ENCODE results near the gene MCRIP2. TPM values are rescaled to one million over a fixed set of nuclear protein-coding genes. Genes with fewer than 3 reads are reported as not detected.
A peak's percentile ranks its signal among the peaks of the same experiment; 100 is the strongest.

MCRIP2 gene
- total and polyA plus RNA-seq, 12 donors = 7.1 to 253 (median 150) TPM

DNA sequence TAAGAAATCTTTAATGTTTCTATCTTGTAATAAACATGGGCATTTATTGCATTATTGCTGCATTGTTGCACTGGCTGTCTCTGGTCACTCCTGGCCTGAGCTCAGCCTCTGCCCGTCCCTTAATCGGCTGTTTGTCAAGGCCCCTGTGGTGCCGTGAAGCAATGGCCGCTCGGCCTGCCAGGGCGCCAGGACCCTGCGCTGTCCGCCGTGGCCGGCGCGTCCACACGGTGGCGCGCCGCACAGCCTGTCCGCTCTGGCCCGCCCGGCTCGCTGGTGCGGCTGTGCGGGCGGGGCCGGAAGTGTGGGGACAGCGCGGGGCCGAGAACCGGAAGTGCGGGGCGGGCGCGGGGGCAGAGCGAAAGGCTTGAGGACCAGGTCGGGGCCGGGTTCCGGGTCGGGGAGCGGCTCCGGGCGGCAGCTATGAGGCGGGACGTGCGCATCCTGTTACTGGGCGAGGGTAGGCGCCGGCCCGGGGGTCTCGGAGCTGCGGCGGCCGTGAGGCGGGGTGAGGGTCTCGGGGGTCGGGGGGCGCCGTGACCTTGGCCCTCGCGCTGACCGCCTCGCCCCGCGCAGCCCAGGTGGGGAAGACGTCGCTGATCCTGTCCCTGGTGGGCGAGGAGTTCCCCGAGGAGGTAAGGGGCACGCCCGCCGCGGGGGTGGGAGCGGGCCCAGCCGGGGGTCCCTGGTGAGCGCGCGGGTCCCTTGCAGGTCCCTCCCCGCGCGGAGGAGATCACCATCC lies 26.3 kb downstream of the MCRIP2 start, which contains the start of gene RHOT2:
RHOT2 (plus strand) TSS at position 353 of the 739 bp plus-strand sequence; CDS start at position 421, 68 bp downstream.
- Histone ChIP-seq H3K9me3 (replicated peaks in 1 of 3) (no peaks in the 10 kb centered on the region), H3K4me3 (peak within 1 kb of the TSS; percentile 73 to 87 (median 83)), H3K27me3 (no peaks in the 10 kb centered on the region), H3K4me1 (replicated peaks in 1 of 2) (peaks cover 7 to 18% of the 10 kb centered on the region in 2 donors), H3K27ac (peak within 1 kb of the TSS; percentile 25 to 93 (median 80)), H3K36me3 (replicated peaks in 1 of 2) (peaks cover 0 to 36% of the 10 kb centered on the region in 2 donors)
- peak; percentile 92 to 96 (median 94) for DNase-seq
- intact Hi-C loops (cut with DNase I) = loop anchor here in 1 of 2 donors (5.0 kb wide), 1 partner anchor 86 kb away; no protein-coding TSS in a partner anchor
- peak in 1 of 2 donors; percentile 64 for TF ChIP-seq POLR2A (IDR thresholded peaks at IDR 0.05)
- TF ChIP-seq, protein P1, sequence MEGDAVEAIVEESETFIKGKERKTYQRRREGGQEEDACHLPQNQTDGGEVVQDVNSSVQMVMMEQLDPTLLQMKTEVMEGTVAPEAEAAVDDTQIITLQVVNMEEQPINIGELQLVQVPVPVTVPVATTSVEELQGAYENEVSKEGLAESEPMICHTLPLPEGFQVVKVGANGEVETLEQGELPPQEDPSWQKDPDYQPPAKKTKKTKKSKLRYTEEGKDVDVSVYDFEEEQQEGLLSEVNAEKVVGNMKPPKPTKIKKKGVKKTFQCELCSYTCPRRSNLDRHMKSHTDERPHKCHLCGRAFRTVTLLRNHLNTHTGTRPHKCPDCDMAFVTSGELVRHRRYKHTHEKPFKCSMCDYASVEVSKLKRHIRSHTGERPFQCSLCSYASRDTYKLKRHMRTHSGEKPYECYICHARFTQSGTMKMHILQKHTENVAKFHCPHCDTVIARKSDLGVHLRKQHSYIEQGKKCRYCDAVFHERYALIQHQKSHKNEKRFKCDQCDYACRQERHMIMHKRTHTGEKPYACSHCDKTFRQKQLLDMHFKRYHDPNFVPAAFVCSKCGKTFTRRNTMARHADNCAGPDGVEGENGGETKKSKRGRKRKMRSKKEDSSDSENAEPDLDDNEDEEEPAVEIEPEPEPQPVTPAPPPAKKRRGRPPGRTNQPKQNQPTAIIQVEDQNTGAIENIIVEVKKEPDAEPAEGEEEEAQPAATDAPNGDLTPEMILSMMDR (IDR thresholded peaks at IDR 0.05) = peak; percentile 32 to 97 (median 69)
- 0 to 1% (median 0%) methylated on average over 6 to 78 of the region's 78 CpGs for WGBS, 4 donors

DNA sequence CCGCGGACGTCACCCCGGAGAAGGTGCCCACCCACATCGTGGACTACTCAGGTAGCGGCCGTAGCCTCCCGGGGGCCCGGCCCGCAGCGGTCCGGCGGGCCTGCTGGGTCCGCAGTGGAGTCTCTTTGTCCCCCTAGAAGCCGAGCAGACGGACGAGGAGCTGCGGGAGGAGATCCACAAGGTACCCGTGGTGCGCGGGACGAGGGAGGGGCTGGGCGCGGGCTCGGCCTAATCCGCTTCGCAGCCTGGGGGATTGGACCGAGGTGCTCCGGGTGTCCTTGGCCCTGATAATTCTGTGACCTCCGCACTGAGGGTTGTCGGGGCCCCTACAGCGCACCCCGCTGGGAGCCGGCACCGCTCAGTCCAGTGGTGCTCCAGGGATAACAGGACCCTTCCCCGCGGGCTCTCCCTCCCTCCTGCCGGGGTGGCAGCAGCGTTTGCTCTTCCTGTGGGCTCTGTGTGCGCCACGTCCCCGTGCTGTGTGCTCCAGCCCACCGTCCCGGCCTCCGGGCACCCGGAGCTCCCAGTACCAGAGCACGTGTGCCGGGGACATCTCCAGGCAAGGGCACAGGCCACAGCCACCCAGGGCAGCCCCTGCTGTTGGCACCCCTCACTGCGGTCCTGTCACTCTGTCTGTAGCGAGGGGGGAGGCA lies 27.0 kb downstream of the MCRIP2 start:
- intact Hi-C loops (cut with DNase I) = loop anchor here in 1 of 2 donors (5.0 kb wide), 1 partner anchor 86 kb away; no protein-coding TSS in a partner anchor

DNA sequence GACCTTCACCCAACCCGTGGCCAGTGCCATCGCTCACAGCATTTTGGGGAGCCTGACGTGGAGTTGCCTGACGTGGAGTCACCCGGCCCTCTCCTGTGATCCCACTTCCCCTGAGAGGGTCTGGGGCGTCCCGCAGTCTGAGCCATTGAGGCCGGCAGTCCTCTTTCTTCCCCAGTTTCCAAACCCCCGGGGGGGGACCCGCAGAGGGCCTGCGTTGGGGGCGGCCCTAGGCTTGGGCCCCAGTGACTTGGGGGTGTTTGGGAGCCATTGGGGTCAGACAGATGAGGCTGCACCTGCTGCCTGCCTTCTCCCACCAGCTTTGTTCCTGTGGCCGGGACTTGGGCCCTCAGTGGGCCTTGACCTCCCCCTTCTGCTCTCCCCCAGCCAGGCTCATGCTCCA lies 28.0 kb downstream of the MCRIP2 start:
- H3K4me1 ChIP-seq (replicated peaks in 1 of 2) = peaks cover 15 to 24% of the 10 kb centered on the region in 2 donors
- H3K4me3 ChIP-seq = no peak overlapping the region
- WGBS, 4 donors = 91 to 96% (median 96%) methylated on average over 8 to 13 of the region's 13 CpGs
- H3K9me3 ChIP-seq (replicated peaks in 1 of 3) = no peaks in the 10 kb centered on the region
- H3K27ac ChIP-seq = no peak overlapping the region
- H3K36me3 ChIP-seq (replicated peaks in 1 of 2) = peaks cover 0 to 44% of the 10 kb centered on the region in 2 donors
- intact Hi-C loops (cut with DNase I) = loop anchor here in 1 of 2 donors (5.0 kb wide), 1 partner anchor 87 kb away; no protein-coding TSS in a partner anchor
- DNase-seq = no peak
- TF ChIP-seq POLR2A (IDR thresholded peaks at IDR 0.05) = no peak
- TF ChIP-seq, protein P1 (IDR thresholded peaks at IDR 0.05) = no peak
- no peaks in the 10 kb centered on the region for H3K27me3 ChIP-seq

More for the DNA sequence above, 27.0 kb downstream of the MCRIP2 start:
- DNase-seq = no peak
- Histone ChIP-seq H3K36me3 (replicated peaks in 1 of 2) (peaks cover 0 to 43% of the 10 kb centered on the region in 2 donors), H3K27me3 (no peaks in the 10 kb centered on the region), H3K4me1 (replicated peaks in 1 of 2) (peaks cover 7 to 18% of the 10 kb centered on the region in 2 donors), H3K27ac (peak overlapping the region; percentile 25 to 93 (median 80)), H3K9me3 (replicated peaks in 1 of 3) (no peaks in the 10 kb centered on the region), H3K4me3 (peak overlapping the region; percentile 73 to 87 (median 83))
- 0 to 8% (median 6%) methylated on average over 1 to 50 of the region's 50 CpGs for WGBS, 4 donors
- TF ChIP-seq, protein P1 (IDR thresholded peaks at IDR 0.05) = no peak
- no peak for TF ChIP-seq POLR2A (IDR thresholded peaks at IDR 0.05)

Data from adrenal gland (tissue), 12 donors.